Mucosa of descending colon (tissue), 3 donors: Measurements from ENCODE around the gene ADORA2A. TPM values are rescaled to one million over a fixed set of nuclear protein-coding genes. Genes with fewer than 3 reads are reported as not detected.
A peak's percentile ranks its signal among the peaks of the same experiment; 100 is the strongest.

Source experiments
- ATAC-seq: fragments of 200-7000 bp; cut with Tn5 transposase; one replicate; pipeline ENCODE4 v1.9.1; 2020; ENCODE audit warnings: mild to moderate bottlenecking, moderate library complexity
- DNase-seq, 3 donors: peaks; one replicate each; pipeline ENCODE4 v3.0.0-alpha.2; 2020
- H3K36me3 ChIP-seq: fragments of 200-600 bp; one replicate; pipeline ENCODE4 v1.8.0; 2021; ENCODE audit warnings: low read depth, mild to moderate bottlenecking
- H3K4me1 ChIP-seq: fragments of 200-600 bp; one replicate; pipeline ENCODE4 v1.8.0; 2021; ENCODE audit warnings: low read depth, mild to moderate bottlenecking
- H3K4me3 ChIP-seq: fragments of 200-600 bp; one replicate; pipeline ENCODE4 v1.8.0; 2021; ENCODE audit warnings: mild to moderate bottlenecking
- H3K9me3 ChIP-seq: fragments of 200-600 bp; one replicate; pipeline ENCODE4 v1.8.0; 2021; ENCODE audit warnings: mild to moderate bottlenecking
- intact Hi-C, 2 donors: fragments of 100-400 bp; cut with DNase I in 1 of 2; cut with micrococcal nuclease in 1 of 2; formaldehyde crosslinking; loops; one replicate each; pipeline versions ENCODE4 v1.11.0 to v1.11.1; 2022; cut with DNase I, micrococcal nuclease
- total RNA-seq, 3 donors: library from RNA; stranded (reverse); fragmentation: NEBNext Ultra II Directional in 2 of 3; extraction: Animal tissue kit (Norgen Biotek cat#: 25700) in 2 of 3; gene quantifications; one replicate each; pipeline versions ENCODE4 v1.2.1 to v1.2.4, GENCODE V29; 2021 to 2023
- TF ChIP-seq, protein P1 (sequence below): fragments of 200-600 bp; IDR thresholded peaks from one replicate; pipeline ENCODE4 v1.8.0; 2022; ENCODE audit warnings: antibody characterized with exemption, mild to moderate bottlenecking
- donor health status: DM: no; HTN: no; CAD: no; lungs with moderate emphysema.
- donor health status: DM: no; HTN: no; CAD: no.
- donor health status: DM: no; HTN: yes; CAD: no.

ADORA2A gene
- total RNA-seq, 3 donors from 2014 or later = 2.1 to 4.0 (median 3.6) TPM

DNA sequence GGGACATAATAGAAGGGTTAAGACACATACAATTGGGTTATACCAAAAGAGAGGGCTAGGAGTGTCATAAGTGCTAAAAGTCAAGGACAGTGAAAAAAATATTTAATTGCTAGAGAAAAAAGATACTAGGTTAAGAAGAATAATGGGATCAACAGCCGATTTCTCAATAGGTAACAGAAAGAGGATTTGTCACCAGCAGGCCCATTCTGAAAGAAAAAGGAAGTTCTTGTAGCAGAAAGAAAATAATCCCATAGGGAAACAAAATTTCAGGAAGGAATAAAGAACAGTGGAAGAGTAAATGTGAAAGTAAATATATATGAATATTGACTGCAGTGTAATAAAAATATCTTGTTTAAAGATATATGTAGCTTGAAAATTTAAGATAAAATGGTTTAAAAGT is 43.3 kb upstream of the ADORA2A start:
- H3K4me1 ChIP-seq = no peaks in the 10 kb centered on the region
- no peaks in the 10 kb centered on the region for H3K36me3 ChIP-seq
- intact Hi-C loops = no loop called here
- TF ChIP-seq, protein P1, sequence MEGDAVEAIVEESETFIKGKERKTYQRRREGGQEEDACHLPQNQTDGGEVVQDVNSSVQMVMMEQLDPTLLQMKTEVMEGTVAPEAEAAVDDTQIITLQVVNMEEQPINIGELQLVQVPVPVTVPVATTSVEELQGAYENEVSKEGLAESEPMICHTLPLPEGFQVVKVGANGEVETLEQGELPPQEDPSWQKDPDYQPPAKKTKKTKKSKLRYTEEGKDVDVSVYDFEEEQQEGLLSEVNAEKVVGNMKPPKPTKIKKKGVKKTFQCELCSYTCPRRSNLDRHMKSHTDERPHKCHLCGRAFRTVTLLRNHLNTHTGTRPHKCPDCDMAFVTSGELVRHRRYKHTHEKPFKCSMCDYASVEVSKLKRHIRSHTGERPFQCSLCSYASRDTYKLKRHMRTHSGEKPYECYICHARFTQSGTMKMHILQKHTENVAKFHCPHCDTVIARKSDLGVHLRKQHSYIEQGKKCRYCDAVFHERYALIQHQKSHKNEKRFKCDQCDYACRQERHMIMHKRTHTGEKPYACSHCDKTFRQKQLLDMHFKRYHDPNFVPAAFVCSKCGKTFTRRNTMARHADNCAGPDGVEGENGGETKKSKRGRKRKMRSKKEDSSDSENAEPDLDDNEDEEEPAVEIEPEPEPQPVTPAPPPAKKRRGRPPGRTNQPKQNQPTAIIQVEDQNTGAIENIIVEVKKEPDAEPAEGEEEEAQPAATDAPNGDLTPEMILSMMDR = no peak
- no peak for ATAC-seq
- H3K4me3 ChIP-seq = no peak overlapping the region
- H3K9me3 ChIP-seq = no peaks in the 10 kb centered on the region
- DNase-seq = no peak

DNA sequence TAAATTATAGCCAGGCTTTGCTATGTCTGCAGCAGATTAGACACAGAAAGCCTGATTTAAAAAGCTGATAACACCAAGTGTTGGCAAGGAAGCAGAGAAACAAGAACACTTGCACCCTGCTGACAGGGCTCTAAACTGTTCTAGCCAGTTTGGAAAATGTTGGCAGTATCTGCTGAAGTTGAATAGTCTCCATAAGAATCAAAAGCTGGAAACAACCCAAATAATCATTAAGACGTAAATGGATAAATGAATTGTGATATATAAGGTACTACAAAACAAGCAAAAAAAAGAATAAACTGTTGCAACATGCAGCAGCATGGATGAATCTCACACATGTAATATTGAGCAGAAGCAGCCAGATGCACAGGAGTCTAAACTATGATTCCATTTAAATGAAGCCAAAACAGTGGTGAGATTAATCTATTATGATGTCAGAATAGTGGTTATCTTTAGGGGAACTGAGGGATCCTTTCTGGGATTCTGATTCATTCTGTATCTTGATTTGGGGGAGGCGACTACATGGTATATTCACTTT is 40.4 kb upstream of the ADORA2A start:
- Histone ChIP-seq H3K36me3 (no peaks in the 10 kb centered on the region), H3K4me3 (no peak overlapping the region), H3K4me1 (peaks cover 9% of the 10 kb centered on the region), H3K9me3 (no peaks in the 10 kb centered on the region)
- DNase-seq (no peak), ATAC-seq (no peak)
- intact Hi-C loops = no loop called here
- TF ChIP-seq, protein P1 = no peak

DNA sequence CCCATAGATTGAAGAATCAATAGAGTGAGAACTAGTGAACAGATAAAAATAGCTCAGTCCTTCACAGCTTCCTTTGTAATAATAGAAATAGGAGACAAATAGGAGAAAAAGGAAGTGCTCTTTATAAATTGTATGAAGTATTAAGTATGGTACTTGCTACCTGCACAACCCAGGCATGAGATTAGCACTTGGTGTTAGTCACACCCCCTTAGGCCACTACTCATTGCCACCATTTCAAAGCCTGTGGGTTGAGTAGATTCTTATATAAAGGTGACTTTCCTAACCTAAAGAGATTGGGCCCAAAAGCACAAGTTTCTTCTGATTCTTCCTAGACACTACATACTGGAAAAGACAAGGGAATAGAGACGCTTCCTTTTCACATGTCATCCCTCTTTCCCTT is 37.7 kb upstream of the ADORA2A start:
- Histone ChIP-seq H3K4me3 (no peak overlapping the region), H3K36me3 (no peaks in the 10 kb centered on the region), H3K9me3 (no peaks in the 10 kb centered on the region), H3K4me1 (peaks cover 16% of the 10 kb centered on the region)
- no peak for ATAC-seq
- TF ChIP-seq, protein P1 = no peak
- no peak for DNase-seq
- intact Hi-C loops = no loop called here

DNA sequence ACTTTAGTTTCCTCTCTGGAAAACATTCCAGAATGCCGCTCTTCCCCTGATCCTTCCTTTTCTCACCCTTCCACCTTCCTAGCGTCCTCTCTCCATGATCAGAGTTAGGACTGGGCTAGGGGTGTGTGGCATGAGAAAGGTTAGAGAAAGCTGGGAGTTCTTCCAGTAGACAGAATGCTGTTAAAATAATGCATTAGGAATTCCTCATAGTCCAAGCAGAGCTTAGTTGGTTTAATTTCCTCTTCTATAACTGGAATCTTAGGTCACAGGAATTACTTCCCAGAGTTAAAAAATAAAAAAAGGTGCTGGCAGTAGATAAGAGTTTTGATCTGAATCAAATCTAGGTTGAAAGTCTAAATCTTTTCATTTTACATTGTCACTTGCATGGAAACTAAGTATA is 37.2 kb upstream of the ADORA2A start:
- ATAC-seq = no peak
- TF ChIP-seq, protein P1 = no peak
- DNase-seq = no peak

DNA sequence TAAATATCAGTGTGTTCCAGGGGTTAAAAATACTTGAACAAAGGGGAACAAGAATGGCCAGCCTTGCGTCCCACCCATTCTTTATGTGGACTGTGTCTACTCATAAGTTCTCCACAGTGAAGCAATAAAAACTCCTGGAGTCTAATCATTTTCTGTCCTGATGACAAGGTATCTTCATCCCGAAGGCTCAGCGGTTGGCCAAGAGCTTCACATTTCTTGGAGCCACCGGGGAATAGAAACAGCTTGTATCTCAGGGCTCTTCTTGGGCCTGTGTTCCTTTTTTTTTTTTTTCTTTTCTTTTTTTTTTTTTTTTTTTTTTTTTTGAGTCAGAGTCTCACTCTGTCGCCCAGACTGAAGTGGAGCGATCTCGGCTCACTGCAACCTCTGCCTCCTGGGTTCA is 36.8 kb upstream of the ADORA2A start:
- Histone ChIP-seq H3K36me3 (no peaks in the 10 kb centered on the region), H3K9me3 (no peaks in the 10 kb centered on the region), H3K4me1 (peaks cover 16% of the 10 kb centered on the region), H3K4me3 (no peak overlapping the region)
- no peak for DNase-seq
- peak; percentile 21 for ATAC-seq
- TF ChIP-seq, protein P1 = no peak
- intact Hi-C loops = no loop called here

More for the DNA sequence above, 37.2 kb upstream of the ADORA2A start:
- H3K4me3 ChIP-seq = no peak overlapping the region
- intact Hi-C loops = no loop called here
- peaks cover 16% of the 10 kb centered on the region for H3K4me1 ChIP-seq
- no peaks in the 10 kb centered on the region for H3K9me3 ChIP-seq
- no peaks in the 10 kb centered on the region for H3K36me3 ChIP-seq

DNA sequence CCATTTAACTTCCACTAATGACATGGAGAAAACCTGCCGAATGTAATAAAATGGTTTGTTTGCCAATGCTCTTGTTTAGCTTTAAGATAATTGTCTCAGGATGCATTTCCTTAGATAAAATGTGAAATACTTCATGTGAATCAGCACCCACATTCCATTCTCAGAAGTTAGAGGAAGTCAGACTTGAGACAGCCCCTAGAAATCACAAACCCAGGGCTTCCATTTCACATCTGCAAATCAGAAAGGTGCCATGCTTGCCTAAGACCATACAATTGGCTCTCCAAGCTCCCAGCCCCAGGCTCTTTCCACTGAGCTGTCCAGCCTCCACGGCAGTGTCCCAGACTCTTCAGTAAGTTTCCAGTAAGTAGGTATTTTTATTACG is 35.6 kb upstream of the ADORA2A start:
- ATAC-seq (no peak), DNase-seq (no peak)
- TF ChIP-seq, protein P1 = no peak
- Histone ChIP-seq H3K9me3 (no peaks in the 10 kb centered on the region), H3K4me1 (peaks cover 16% of the 10 kb centered on the region), H3K4me3 (no peak overlapping the region), H3K36me3 (no peaks in the 10 kb centered on the region)
- intact Hi-C loops = no loop called here
